H1 (cell line): Measurements from ENCODE around the gene BLOC1S3. TPM values are rescaled to one million over a fixed set of nuclear protein-coding genes. Genes with fewer than 3 reads are reported as not detected.

ENCODE experiments used
- ATF3 ChIP-seq: IDR thresholded peaks from 2 replicates; pipeline ENCODE4 v1.6.1; 2011; ENCODE audit warnings: low read depth, mild to moderate bottlenecking, low read length; ENCODE audit not compliant: insufficient read depth
- CBX5 ChIP-seq: fragments of 300-800, 300-1000 bp; sonication (generic); IDR thresholded peaks from 2 replicates; pipeline ENCODE4 v1.7.1; 2016; ENCODE audit warnings: antibody characterized with exemption, low read length, low read depth
- EP300 ChIP-seq, 2 experiments: IDR thresholded peaks; 1 replicate in 1 of 2; 2 replicates in 1 of 2; pipeline ENCODE4 v1.6.1; 2011 to 2012; ENCODE audit warnings: low read depth in 2 of 2, low read length in 2 of 2, mild to moderate bottlenecking in 2 of 2, borderline replicate concordance in 1 of 2, inconsistent platforms in 1 of 2, moderate library complexity in 1 of 2
- JUND ChIP-seq: IDR thresholded peaks from 2 replicates; pipeline ENCODE4 v1.6.1; 2011; ENCODE audit warnings: mild to moderate bottlenecking, improper control_type of control experiment, low read length
- PHF8 ChIP-seq: fragments of 200-600 bp; sonication (generic); conservative IDR thresholded peaks from 2 replicates; pipeline ENCODE4 v1.7.1; 2012; ENCODE audit warnings: low read depth, mild to moderate bottlenecking, inconsistent platforms, low read length, moderate library complexity
- SP1 ChIP-seq: IDR thresholded peaks from 2 replicates; pipeline ENCODE4 v1.6.1; 2011; ENCODE audit warnings: low read depth, low read length
- TCF12 ChIP-seq: IDR thresholded peaks from 2 replicates; pipeline ENCODE4 v1.6.1; 2011; ENCODE audit warnings: low read depth, mild to moderate bottlenecking, low read length
- polyA plus RNA-seq, 7 experiments: library from polyadenylated mRNA; depleted of rRNA in 3 of 7; stranded (reverse) in 5 of 7; unstranded in 2 of 7; fragments of >200 nt in 5 of 7; fragments of 200-250 nt in 2 of 7; gene quantifications; 1 replicate in 5 of 7; 2 replicates in 1 of 7; 4 replicates in 1 of 7; pipeline versions ENCODE4 v1.2.1 to v1.2.3, GENCODE V29; 2011 to 2013; ENCODE audit warnings: missing spikeins in 2 of 7, mixed read lengths in 2 of 7
- total RNA-seq: library from RNA; stranded (reverse); fragmentation: NEBNext Ultra II Directional; extraction: Animal tissue kit (Norgen Biotek cat#: 25700); gene quantifications from 2 replicates; pipeline ENCODE4 v1.2.1, GENCODE V29; 2021

BLOC1S3 gene
- total and polyA plus RNA-seq, 2 of the 8 experiments (the other 6 are each of a cell fraction or from before 2014, with no cell fraction given) = 6.0 to 6.1 TPM

GRCh38 chr19:45156011-45156630 lies 22.5 kb upstream of the BLOC1S3 start (continued):
- TF ChIP-seq ATF3 (no peak), SP1 (no peak), TCF12 (no peak), CBX5 (no peak), JUND (no peak), EP300 (IDR thresholded peaks at IDR 0.05; ENCODE audit: borderline replicate concordance in 1 of 2, low read depth in 2 of 2, low read length in 2 of 2) (no peak), PHF8 (no peak)
